MM.1S (cell line): ENCODE data around the gene SARNP.

Source experiments
- DNase-seq: peaks from one replicate; pipeline ENCODE4 v3.0.0-alpha.2; 2015
- H2AFZ ChIP-seq: fragments of 300-600 bp; sonication (generic); 2 replicates; pipeline ENCODE4 v1.6.0; 2016; ENCODE audit warnings: antibody characterized with exemption, low read length
- H3F3A ChIP-seq: fragments of 300-600 bp; sonication (generic); 2 replicates; pipeline ENCODE4 v1.6.1; 2016; ENCODE audit warnings: mild to moderate bottlenecking, antibody characterized with exemption, low read length, moderate library complexity, mixed read lengths; ENCODE audit not compliant: insufficient read depth
- H3K27ac ChIP-seq: fragments of 300-600 bp; sonication (generic); 2 replicates; pipeline ENCODE4 v1.5.1; 2016; ENCODE audit warnings: mild to moderate bottlenecking, low read length
- H3K27me3 ChIP-seq: fragments of 300-600 bp; sonication (generic); replicated peaks from 2 replicates; pipeline ENCODE4 v1.6.0; 2016; ENCODE audit warnings: low read length; ENCODE audit not compliant: insufficient read depth
- H3K36me3 ChIP-seq: fragments of 300-600 bp; sonication (generic); replicated peaks from 2 replicates; pipeline ENCODE4 v1.6.1; 2016; ENCODE audit warnings: mild to moderate bottlenecking, low read length, mixed read lengths; ENCODE audit not compliant: insufficient read depth
- H3K4me1 ChIP-seq: fragments of 300-600 bp; sonication (generic); 2 replicates; pipeline ENCODE4 v1.6.1; 2016; ENCODE audit warnings: low read length, mixed read lengths
- H3K4me2 ChIP-seq: fragments of 300-600 bp; sonication (generic); 2 replicates; pipeline ENCODE4 v1.6.0; 2016; ENCODE audit warnings: low read depth, low read length
- H3K4me3 ChIP-seq: fragments of 300-600 bp; sonication (generic); 2 replicates; pipeline ENCODE4 v1.5.1; 2016; ENCODE audit warnings: low read length, mixed read lengths
- H3K79me2 ChIP-seq: fragments of 300-600 bp; sonication (generic); 2 replicates; pipeline ENCODE4 v1.6.1; 2016; ENCODE audit warnings: mixed run types, low read length, mixed read lengths
- H3K9ac ChIP-seq: fragments of 300-600 bp; sonication (generic); 2 replicates; pipeline ENCODE4 v1.6.1; 2016; ENCODE audit warnings: low read length, mixed read lengths
- H3K9me2 ChIP-seq: fragments of 300-600 bp; sonication (generic); replicated peaks from 2 replicates; pipeline ENCODE4 v1.6.1; 2016; ENCODE audit warnings: mild to moderate bottlenecking, low read length, mixed read lengths; ENCODE audit not compliant: insufficient read depth
- H3K9me3 ChIP-seq: fragments of 300-600 bp; sonication (generic); replicated peaks from 2 replicates; pipeline ENCODE4 v1.6.1; 2016; ENCODE audit warnings: mild to moderate bottlenecking, low read length, mixed read lengths; ENCODE audit not compliant: insufficient read depth
- H4K20me1 ChIP-seq: fragments of 300-600 bp; sonication (generic); 2 replicates; pipeline ENCODE4 v1.6.1; 2016; ENCODE audit warnings: mild to moderate bottlenecking, low read length, moderate library complexity, mixed read lengths; ENCODE audit not compliant: insufficient read depth
- CTCF ChIP-seq: fragments of 300-600 bp; sonication (generic); IDR thresholded peaks from 2 replicates; pipeline ENCODE4 v1.5.1; 2016; ENCODE audit warnings: antibody characterized with exemption, low read length, mixed read lengths
- EZH2 ChIP-seq: fragments of 300-600 bp; sonication (generic); optimal IDR thresholded peaks from 2 replicates; pipeline ENCODE3; 2017; ENCODE audit warnings: low read depth, mild to moderate bottlenecking, antibody characterized with exemption, low read length, mixed read lengths
- EZH2phosphoT487 ChIP-seq: fragments of 300-600 bp; sonication (generic); IDR thresholded peaks from 2 replicates; pipeline ENCODE4 v1.6.1; 2018; ENCODE audit warnings: antibody characterized with exemption, low read length

The SARNP gene

DNA sequence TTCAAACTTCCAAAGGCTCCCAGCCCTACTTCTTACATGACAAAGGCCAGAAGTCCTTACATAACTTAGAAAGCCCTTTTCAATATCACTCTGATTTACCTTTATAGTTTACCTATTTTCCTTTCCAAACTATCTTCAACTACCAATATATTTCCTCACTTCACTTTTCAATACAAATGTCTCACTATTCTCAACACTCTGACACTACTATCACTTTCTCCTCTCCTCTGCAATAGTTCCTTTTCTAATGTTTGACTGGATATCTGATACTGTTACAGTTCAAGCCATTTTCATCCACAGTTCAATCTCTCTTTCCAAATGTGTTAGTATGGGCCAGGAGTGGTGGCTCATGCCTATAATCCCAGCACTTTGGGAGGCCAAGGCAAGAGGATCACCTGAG, 3.3 kb downstream of the SARNP start:
- no peak overlapping the region for H3K27ac ChIP-seq
- H3K9me3 ChIP-seq: no peaks in the 10 kb centered on the region
- no peak overlapping the region for H2AFZ ChIP-seq
- no peak overlapping the region for H3K4me3 ChIP-seq
- peaks cover 8% of the 10 kb centered on the region for H3K4me1 ChIP-seq
- H3K4me2 ChIP-seq: no peak overlapping the region
- H3F3A ChIP-seq: no peaks in the 10 kb centered on the region
- TF ChIP-seq EZH2phosphoT487: no peak
- no peak for TF ChIP-seq EZH2
- no peak for TF ChIP-seq CTCF
- no peak for DNase-seq
- H3K36me3 ChIP-seq: peaks cover 1% of the 10 kb centered on the region; the same call in 1 of the 2 replicates
- H4K20me1 ChIP-seq: peaks cover 11% of the 10 kb centered on the region; the same call in 1 of the 2 replicates
- H3K27me3 ChIP-seq: no peaks in the 10 kb centered on the region
- H3K9ac ChIP-seq: no peak overlapping the region
- no peaks in the 10 kb centered on the region for H3K9me2 ChIP-seq
- peaks cover 96% of the 10 kb centered on the region for H3K79me2 ChIP-seq

GRCh38 chr12:55812088-55812487, 5.4 kb downstream of the SARNP start:
- H3K4me3 ChIP-seq: no peak overlapping the region
- H4K20me1 ChIP-seq: peaks cover 13% of the 10 kb centered on the region
- DNase-seq: no peak
- H3K27ac ChIP-seq: no peak overlapping the region
- no peak overlapping the region for H3K9ac ChIP-seq
- H3K27me3 ChIP-seq: no peaks in the 10 kb centered on the region
- H2AFZ ChIP-seq: no peak overlapping the region
- H3K4me2 ChIP-seq: no peak overlapping the region
- H3K36me3 ChIP-seq: no peaks in the 10 kb centered on the region; the same call in 1 of the 2 replicates
- no peaks in the 10 kb centered on the region for H3K9me2 ChIP-seq
- no peaks in the 10 kb centered on the region for H3F3A ChIP-seq
- no peaks in the 10 kb centered on the region for H3K4me1 ChIP-seq
- H3K79me2 ChIP-seq: peaks cover 99% of the 10 kb centered on the region
- H3K9me3 ChIP-seq: no peaks in the 10 kb centered on the region
- TF ChIP-seq CTCF: no peak
- no peak for TF ChIP-seq EZH2phosphoT487
- no peak for TF ChIP-seq EZH2

DNA sequence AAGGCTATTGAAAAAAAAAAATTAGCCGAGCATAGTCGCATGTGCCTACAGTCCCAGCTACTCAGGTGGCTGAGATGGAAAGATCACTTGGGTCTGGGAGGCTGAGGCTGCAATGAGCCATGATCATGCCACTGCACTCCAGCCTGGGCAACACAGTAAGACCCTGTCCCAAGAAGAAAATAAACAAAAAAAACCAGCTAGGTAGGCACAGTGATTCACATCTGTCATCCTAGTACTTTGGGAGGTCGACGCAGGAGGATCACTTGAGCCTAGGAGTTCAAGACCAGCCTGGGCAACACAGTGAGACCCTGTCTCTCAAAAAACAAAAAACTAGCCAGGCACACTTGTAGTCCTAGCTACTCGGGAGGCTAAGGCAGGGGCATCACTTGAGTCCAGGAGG, 8.2 kb downstream of the SARNP start:
- no peak overlapping the region for H2AFZ ChIP-seq
- H3F3A ChIP-seq: no peaks in the 10 kb centered on the region
- no peaks in the 10 kb centered on the region for H3K4me1 ChIP-seq
- no peaks in the 10 kb centered on the region for H3K9me3 ChIP-seq
- H3K9me2 ChIP-seq: no peaks in the 10 kb centered on the region
- no peak for DNase-seq
- H3K36me3 ChIP-seq: peaks cover 2% of the 10 kb centered on the region; the same call in 1 of the 2 replicates
- H3K27me3 ChIP-seq: no peaks in the 10 kb centered on the region
- TF ChIP-seq EZH2 (no peak), CTCF (no peak), EZH2phosphoT487 (no peak)
- no peak overlapping the region for H3K4me2 ChIP-seq
- H3K27ac ChIP-seq: no peak overlapping the region
- H4K20me1 ChIP-seq: peaks cover 16% of the 10 kb centered on the region
- H3K4me3 ChIP-seq: no peak overlapping the region
- H3K9ac ChIP-seq: no peak overlapping the region
- peaks cover 98% of the 10 kb centered on the region for H3K79me2 ChIP-seq
